Middle frontal gyrus (tissue), 1 donor: ENCODE results near the gene PTGER1.

Experiments used
- DNase-seq: peaks from one replicate; pipeline ENCODE4 v3.0.0-alpha.2; 2015; ENCODE audit warnings: low spot score; ENCODE audit errors: extremely low spot score

Gene PTGER1

GRCh38 chr19:14502334-14503092 is 27.4 kb upstream of the PTGER1 start:
- DNase-seq, result no peak

- DNase-seq, result no peak
These were observed 22.2 kb upstream of the PTGER1 start for GRCh38 chr19:14497228-14497921.

DNA sequence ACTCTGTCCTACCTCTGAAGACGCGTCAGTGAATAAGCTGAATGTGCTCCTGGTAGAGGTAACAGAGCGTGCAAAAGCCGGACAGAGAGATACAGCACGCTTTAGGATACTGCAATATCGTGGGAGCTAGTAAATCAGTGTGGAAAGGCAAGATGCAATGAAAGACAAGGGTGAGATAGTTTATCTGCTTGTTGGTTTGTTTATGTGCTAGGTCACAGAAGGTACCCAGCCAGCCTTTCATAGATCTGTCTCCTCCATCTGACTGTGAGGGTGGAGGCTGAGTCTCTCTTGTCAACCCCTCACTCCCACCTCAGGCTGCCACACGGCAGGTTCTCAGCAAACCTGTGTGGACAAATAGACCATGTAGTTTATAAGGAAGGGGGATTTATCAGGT is 21.7 kb upstream of the PTGER1 start:
- no peak for DNase-seq

GRCh38 chr19:14496029-14496833 is 21.1 kb upstream of the PTGER1 start, which contains the start of gene GIPC1:
Gene GIPC1, minus strand, starts transcription at chr19:14496127. Its CDS starts 13,151 bp downstream, at chr19:14482976.
- peak; percentile 95 for DNase-seq

- no peak for DNase-seq
These were observed 20.5 kb upstream of the PTGER1 start for GRCh38 chr19:14495672-14496028.

GRCh38 chr19:14494910-14495671 is 19.9 kb upstream of the PTGER1 start:
- DNase-seq, result no peak

DNA sequence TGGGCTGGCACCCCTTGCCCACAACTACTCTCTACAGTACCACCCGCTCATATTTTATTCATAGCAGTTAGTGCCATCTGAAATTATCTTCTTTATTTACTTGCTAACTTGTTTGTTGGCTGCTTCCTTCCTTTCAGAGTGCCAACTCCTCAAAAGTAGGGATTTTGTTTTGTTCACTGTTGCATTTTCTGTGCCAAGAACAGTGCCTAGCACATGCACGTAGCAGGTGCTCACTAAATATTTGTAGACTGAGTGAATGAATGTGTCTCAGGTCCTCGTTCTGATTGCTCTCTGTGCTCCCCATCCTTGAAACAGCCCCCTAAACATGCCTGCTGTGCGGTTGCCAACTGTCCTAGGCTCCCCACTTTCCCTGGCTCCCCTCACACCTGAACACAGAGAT is 19.3 kb upstream of the PTGER1 start:
- no peak for DNase-seq

- no peak for DNase-seq
These were observed 17.7 kb upstream of the PTGER1 start for GRCh38 chr19:14492756-14493337.

- no peak for DNase-seq
These were observed 12.4 kb upstream of the PTGER1 start for GRCh38 chr19:14487370-14488125.

- DNase-seq, result no peak
These were observed 7.2 kb upstream of the PTGER1 start for GRCh38 chr19:14482172-14482941.

DNA sequence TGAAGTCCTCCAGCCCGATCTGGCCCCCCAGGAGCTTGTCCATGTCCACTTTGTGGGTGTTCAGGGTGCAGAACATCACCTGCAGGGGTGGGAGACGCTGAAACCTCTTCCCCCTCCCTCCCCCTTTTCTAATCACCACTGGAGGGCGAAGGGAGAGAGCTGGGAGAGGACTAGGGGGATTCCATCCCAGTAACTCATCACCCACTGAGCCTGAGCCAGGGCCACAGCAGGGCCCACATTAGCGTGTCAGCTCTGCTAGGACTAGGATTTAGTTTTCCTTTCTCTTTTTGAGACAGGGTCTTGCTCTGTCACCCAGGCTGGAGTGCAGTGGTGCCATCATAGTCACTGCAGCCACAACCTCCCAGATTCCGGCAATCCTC is 5.5 kb upstream of the PTGER1 start:
- DNase-seq, result no peak

GRCh38 chr19:14479975-14480699 is 5.0 kb upstream of the PTGER1 start:
- DNase-seq, result no peak

- no peak for DNase-seq
These were observed 4.3 kb upstream of the PTGER1 start for GRCh38 chr19:14479309-14479974.

GRCh38 chr19:14478113-14478545 is 3.0 kb upstream of the PTGER1 start:
- DNase-seq, result no peak

GRCh38 chr19:14477418-14478112 is 2.4 kb upstream of the PTGER1 start:
- DNase-seq, result no peak

GRCh38 chr19:14476673-14477401 is 1.7 kb upstream of the PTGER1 start:
- DNase-seq, result no peak

- DNase-seq, result no peak
These were observed 1.1 kb upstream of the PTGER1 start for GRCh38 chr19:14476327-14476672.
